HuH-7 (cell line): ENCODE measurements around the gene GULP1.

Experiments
- DNase-seq: peaks from one replicate; pipeline ENCODE4 v3.0.0; 2011; ENCODE audit warnings: low spot score

The GULP1 gene

GRCh38 chr2:188367164-188367563 is 75.5 kb downstream of the GULP1 start:
- no peak for DNase-seq

GRCh38 chr2:188369365-188369764 is 77.7 kb downstream of the GULP1 start:
- peak; percentile 43 for DNase-seq

GRCh38 chr2:188378371-188378950 is 86.8 kb downstream of the GULP1 start:
- DNase-seq = no peak

- DNase-seq = no peak
Measured at GRCh38 chr2:188379748-188380147, 88.1 kb downstream of the GULP1 start.

- no peak for DNase-seq
Measured at GRCh38 chr2:188380280-188380679, 88.6 kb downstream of the GULP1 start.

- DNase-seq = no peak
Measured at GRCh38 chr2:188381614-188382013, 89.9 kb downstream of the GULP1 start.

GRCh38 chr2:188382107-188382506 is 90.4 kb downstream of the GULP1 start:
- no peak for DNase-seq

GRCh38 chr2:188383158-188383557 is 91.5 kb downstream of the GULP1 start:
- no peak for DNase-seq

- DNase-seq = no peak
Measured at GRCh38 chr2:188385857-188386256, 94.2 kb downstream of the GULP1 start.

GRCh38 chr2:188388831-188389230 is 97.2 kb downstream of the GULP1 start:
- DNase-seq = no peak

GRCh38 chr2:188391354-188391753 is 99.7 kb downstream of the GULP1 start:
- no peak for DNase-seq

- DNase-seq = no peak
Measured at GRCh38 chr2:188394931-188395472, 103.3 kb downstream of the GULP1 start.

- DNase-seq = no peak
Measured at GRCh38 chr2:188395903-188396689, 104.4 kb downstream of the GULP1 start.

GRCh38 chr2:188399159-188399558 is 107.5 kb downstream of the GULP1 start:
- DNase-seq = no peak

- no peak for DNase-seq
Measured at GRCh38 chr2:188403676-188404075, 112.0 kb downstream of the GULP1 start.

GRCh38 chr2:188404341-188405004 is 112.8 kb downstream of the GULP1 start:
- DNase-seq = no peak

GRCh38 chr2:188406414-188406813 is 114.7 kb downstream of the GULP1 start:
- no peak for DNase-seq

GRCh38 chr2:188410504-188411235 is 119.0 kb downstream of the GULP1 start:
- no peak for DNase-seq

GRCh38 chr2:188412190-188412589 is 120.5 kb downstream of the GULP1 start:
- DNase-seq = no peak

- DNase-seq = no peak
Measured at GRCh38 chr2:188414411-188414810, 122.7 kb downstream of the GULP1 start.

GRCh38 chr2:188414869-188415753 is 123.4 kb downstream of the GULP1 start:
- no peak for DNase-seq
